ENCODE measurements around the gene ZNF511. TPM values are rescaled to one million over a fixed set of nuclear protein-coding genes. Genes with fewer than 3 reads are reported as not detected.

ZNF511 gene
- total RNA-seq, 1 experiment from 2014 or later: 49.0 TPM

DNA sequence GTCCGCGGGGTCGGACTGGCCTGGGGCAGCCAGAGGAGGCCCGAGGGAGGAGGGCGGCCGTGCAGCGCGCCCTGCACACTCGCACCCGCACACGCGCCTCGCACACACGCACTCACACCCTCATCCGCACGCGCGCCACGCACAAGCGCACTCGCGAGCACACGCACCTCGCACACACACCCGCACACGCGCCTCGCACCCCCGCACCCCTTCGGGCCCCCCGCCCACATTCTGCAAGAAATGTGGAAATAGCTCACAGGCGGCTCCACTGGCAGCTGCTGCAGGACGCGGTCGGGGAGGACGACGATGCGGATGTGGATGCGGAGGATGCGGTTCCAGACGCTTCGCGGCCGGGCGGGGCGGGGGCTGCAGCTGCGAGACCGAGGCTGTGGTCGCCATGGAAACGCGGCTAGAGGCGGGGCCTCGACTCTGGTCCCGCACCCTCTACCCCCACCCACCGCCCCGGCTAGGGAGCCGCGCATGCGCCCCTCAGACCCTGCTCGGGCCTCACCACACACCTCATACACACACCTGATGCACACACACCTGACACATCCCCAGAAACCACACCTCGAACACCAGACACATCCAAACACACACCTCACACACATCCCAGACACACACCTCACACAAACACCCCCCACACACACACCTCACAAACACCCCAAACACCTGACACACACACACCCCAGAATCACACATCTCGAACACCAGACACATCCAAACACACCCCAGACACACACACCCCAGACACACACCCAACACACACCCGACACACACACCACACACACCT lies 28.1 kb downstream of the ZNF511 start, which contains the start of gene CALY (continued):
- no peak for TF ChIP-seq REST (IDR thresholded peaks at IDR 0.05; ENCODE audit: low read depth)
- TF ChIP-seq SRF (IDR thresholded peaks at IDR 0.05; ENCODE audit: low read depth): no peak
- no peak for TF ChIP-seq EZH2phosphoT487 (IDR thresholded peaks at IDR 0.05; ENCODE audit: borderline replicate concordance)

DNA sequence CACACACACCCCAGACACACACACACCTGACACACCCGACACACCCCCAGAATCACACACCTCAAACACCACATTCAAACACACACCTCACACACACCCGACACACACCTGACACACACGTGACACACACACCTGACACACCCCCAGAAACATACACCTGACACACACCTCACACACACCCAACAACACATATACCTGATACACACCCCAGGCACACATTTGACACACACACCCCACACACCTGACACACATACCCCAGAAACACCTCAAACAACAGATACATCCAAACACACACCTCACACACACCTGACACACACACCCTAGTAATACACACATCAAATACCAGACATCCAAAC lies 28.6 kb downstream of the ZNF511 start:
- no peak overlapping the region for H3K9ac ChIP-seq (ENCODE audit: low read length)
- H3K9me3 ChIP-seq (ENCODE audit: control insufficient read depth in 1 of 2, insufficient read depth in 1 of 2, low read depth in 1 of 2, low read length in 2 of 2): no peaks in the 10 kb centered on the region
- no peak overlapping the region for H3K4me3 ChIP-seq (replicated peaks in 1 of 2; ENCODE audit: low read depth in 1 of 2, low read length in 2 of 2)
- no TSS peak for BruUV-seq (replicated peaks)
- H3K36me3 ChIP-seq (ENCODE audit: control insufficient read depth in 1 of 2, insufficient read depth in 2 of 2, low read length in 2 of 2): no peaks in the 10 kb centered on the region
- H3K27me3 ChIP-seq (ENCODE audit: insufficient read depth, low read length): no peaks in the 10 kb centered on the region
- POLR2A ChIA-PET: no interaction called here
- no peaks in the 10 kb centered on the region for H3K4me1 ChIP-seq (ENCODE audit: control insufficient read depth in 1 of 2, insufficient read depth in 2 of 2, low read length in 2 of 2)
- intact Hi-C loops (cut with micrococcal nuclease): no loop called here
- RAD21 ChIA-PET (ENCODE audit: low non-redundant PET in 1 of 2, low total read pairs in 2 of 2, uncharacterized antibody in 2 of 2, unreplicated experiment in 2 of 2): no interaction called here
- H4K20me1 ChIP-seq (ENCODE audit: insufficient read depth): no peaks in the 10 kb centered on the region
- H2AFZ ChIP-seq (ENCODE audit: low read depth, low read length, poor library complexity, severe bottlenecking): no peak overlapping the region
- H3K27ac ChIP-seq (ENCODE audit: low read depth, low read length): no peak overlapping the region
- no peak for DNase-seq (ENCODE audit: low read depth, low spot score)
- CTCF ChIA-PET: no interaction called here
- H3K4me2 ChIP-seq (ENCODE audit: low read length): no peak overlapping the region
- no peak for ATAC-seq
- H3K79me2 ChIP-seq (ENCODE audit: insufficient read depth, low read length): no peaks in the 10 kb centered on the region
- TF ChIP-seq ZBTB33 (IDR thresholded peaks at IDR 0.05; ENCODE audit: extremely low read depth, insufficient replicate concordance, low read length): no peak
- no peak for TF ChIP-seq ELF1 (IDR thresholded peaks at IDR 0.05; ENCODE audit: borderline replicate concordance, low read depth)
- TF ChIP-seq ATF3 (IDR thresholded peaks at IDR 0.05): no peak
- TF ChIP-seq ZFX (IDR thresholded peaks at IDR 0.05): no peak
- no peak for TF ChIP-seq RAD21 (IDR thresholded peaks at IDR 0.05; ENCODE audit: low read depth)
- no peak for TF ChIP-seq SIN3A (IDR thresholded peaks at IDR 0.05; ENCODE audit: low read depth)
- TF ChIP-seq YY1 (IDR thresholded peaks at IDR 0.05; ENCODE audit: extremely low read depth, insufficient replicate concordance, low read depth, low read length): no peak
- no peak for TF ChIP-seq FOSL1 (IDR thresholded peaks at IDR 0.05; ENCODE audit: low read depth)
- no peak for TF ChIP-seq CTCF (IDR thresholded peaks at IDR 0.05 in 2 of 3, conservative IDR thresholded peaks at IDR 0.05 in 1 of 3; ENCODE audit: borderline replicate concordance in 1 of 3, insufficient read depth in 1 of 3, low read depth in 2 of 3, low read length in 2 of 3)
- no peak for TF ChIP-seq CBX3 (IDR thresholded peaks at IDR 0.05; ENCODE audit: low read depth)
- no peak for TF ChIP-seq POLR2AphosphoS5 (IDR thresholded peaks at IDR 0.05; ENCODE audit: low read depth, low read length)
- no peak for TF ChIP-seq POLR2A (IDR thresholded peaks at IDR 0.05; ENCODE audit: borderline replicate concordance, extremely low read depth, insufficient read depth, insufficient read length)
- no peak for TF ChIP-seq EZH2 (IDR thresholded peaks at IDR 0.05)
- TF ChIP-seq SRF (IDR thresholded peaks at IDR 0.05; ENCODE audit: low read depth): no peak
- no peaks in the 10 kb centered on the region for H3K9me2 ChIP-seq (ENCODE audit: insufficient read depth)

Measured in HCT116 (cell line).